DOHH2 (cell line): ENCODE measurements around the gene TMEM52.
"Not testable (repeated sequence)": the region's sequence is repeated elsewhere in the genome, so short reads cannot be mapped to it uniquely, and the experiment has no call there.

Source experiments
- EZH2phosphoT487 ChIP-seq: fragments of 200-600 bp; sonication (generic); IDR thresholded peaks from 2 replicates; pipeline ENCODE4 v1.6.1; 2017; ENCODE audit warnings: borderline replicate concordance, mild to moderate bottlenecking, antibody characterized with exemption, low read length, moderate library complexity, mixed read lengths
- TF ChIP-seq, protein P1 (sequence below): fragments of 200-600 bp; sonication (generic); IDR thresholded peaks from one replicate; pipeline ENCODE4 v1.5.1; 2014; ENCODE audit warnings: antibody characterized with exemption, mild to moderate bottlenecking, low read depth, low read length; ENCODE audit not compliant: poor library complexity, severe bottlenecking

- TF ChIP-seq EZH2phosphoT487, result not testable (repeated sequence)
- TF ChIP-seq, protein P1, sequence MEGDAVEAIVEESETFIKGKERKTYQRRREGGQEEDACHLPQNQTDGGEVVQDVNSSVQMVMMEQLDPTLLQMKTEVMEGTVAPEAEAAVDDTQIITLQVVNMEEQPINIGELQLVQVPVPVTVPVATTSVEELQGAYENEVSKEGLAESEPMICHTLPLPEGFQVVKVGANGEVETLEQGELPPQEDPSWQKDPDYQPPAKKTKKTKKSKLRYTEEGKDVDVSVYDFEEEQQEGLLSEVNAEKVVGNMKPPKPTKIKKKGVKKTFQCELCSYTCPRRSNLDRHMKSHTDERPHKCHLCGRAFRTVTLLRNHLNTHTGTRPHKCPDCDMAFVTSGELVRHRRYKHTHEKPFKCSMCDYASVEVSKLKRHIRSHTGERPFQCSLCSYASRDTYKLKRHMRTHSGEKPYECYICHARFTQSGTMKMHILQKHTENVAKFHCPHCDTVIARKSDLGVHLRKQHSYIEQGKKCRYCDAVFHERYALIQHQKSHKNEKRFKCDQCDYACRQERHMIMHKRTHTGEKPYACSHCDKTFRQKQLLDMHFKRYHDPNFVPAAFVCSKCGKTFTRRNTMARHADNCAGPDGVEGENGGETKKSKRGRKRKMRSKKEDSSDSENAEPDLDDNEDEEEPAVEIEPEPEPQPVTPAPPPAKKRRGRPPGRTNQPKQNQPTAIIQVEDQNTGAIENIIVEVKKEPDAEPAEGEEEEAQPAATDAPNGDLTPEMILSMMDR, result not testable (repeated sequence)
Measured at GRCh38 chr1:1934848-1935247, 15.8 kb upstream of the TMEM52 start.
